Hepatocyte (in vitro differentiated cells): ENCODE measurements around the gene MAP6. TPM values are rescaled to one million over a fixed set of nuclear protein-coding genes. Genes with fewer than 3 reads are reported as not detected.

Experiments used
- DNase-seq: peaks from one replicate; pipeline ENCODE4 v3.0.0-alpha.2; 2016; ENCODE audit warnings: low spot score
- H2AFZ ChIP-seq: fragments of 200-600 bp; sonication (generic); 2 replicates; pipeline ENCODE4 v1.6.0; 2016; ENCODE audit warnings: antibody characterized with exemption, mild to moderate bottlenecking
- H3K27ac ChIP-seq: fragments of 200-600 bp; sonication (generic); 2 replicates; pipeline ENCODE4 v1.5.1; 2016; ENCODE audit warnings: mild to moderate bottlenecking
- H3K27me3 ChIP-seq: fragments of 200-600 bp; sonication (generic); 2 replicates; pipeline ENCODE4 v1.6.1; 2016
- H3K36me3 ChIP-seq: fragments of 200-600 bp; sonication (generic); replicated peaks from 2 replicates; pipeline ENCODE4 v1.5.1; 2016; ENCODE audit warnings: low read depth; ENCODE audit not compliant: insufficient read depth
- H3K4me1 ChIP-seq: fragments of 200-600 bp; sonication (generic); 2 replicates; pipeline ENCODE4 v1.5.1; 2016; ENCODE audit warnings: mild to moderate bottlenecking, moderate library complexity; ENCODE audit not compliant: insufficient read depth
- H3K4me2 ChIP-seq: fragments of 200-600 bp; sonication (generic); 2 replicates; pipeline ENCODE4 v1.6.0; 2016
- H3K4me3 ChIP-seq: fragments of 200-600 bp; sonication (generic); 2 replicates; pipeline ENCODE4 v1.5.1; 2016; ENCODE audit warnings: mild to moderate bottlenecking
- H3K79me2 ChIP-seq: fragments of 200-600 bp; sonication (generic); 2 replicates; pipeline ENCODE4 v1.6.0; 2017; ENCODE audit warnings: mild to moderate bottlenecking
- H3K9me2 ChIP-seq: fragments of 200-600 bp; sonication (generic); replicated peaks from 2 replicates; pipeline ENCODE4 v1.6.0; 2017; ENCODE audit warnings: mild to moderate bottlenecking; ENCODE audit not compliant: insufficient read depth
- H3K9me3 ChIP-seq: fragments of 200-600 bp; sonication (generic); 2 replicates; pipeline ENCODE4 v1.5.1; 2016; ENCODE audit warnings: low read depth, mild to moderate bottlenecking
- H4K20me1 ChIP-seq: fragments of 200-600 bp; sonication (generic); 2 replicates; pipeline ENCODE4 v1.6.0; 2016; ENCODE audit warnings: mild to moderate bottlenecking; ENCODE audit not compliant: insufficient read depth, poor library complexity, severe bottlenecking
- EZH2 ChIP-seq: fragments of 200-600 bp; sonication (generic); IDR thresholded peaks from 2 replicates; pipeline ENCODE4 v1.6.1; 2016; ENCODE audit warnings: antibody characterized with exemption, mild to moderate bottlenecking, borderline replicate concordance
- EZH2phosphoT487 ChIP-seq: fragments of 200-600 bp; sonication (generic); IDR thresholded peaks from one replicate; pipeline ENCODE4 v1.6.1; 2018; ENCODE audit warnings: antibody characterized with exemption, mild to moderate bottlenecking, low read depth, moderate library complexity; ENCODE audit not compliant: unreplicated experiment, severe bottlenecking
- WGBS: methylation state at CpG from one replicate; pipeline ENCODE4 v1.1.6; 2016; ENCODE audit warnings: low lambda C conversion rate; ENCODE audit errors: missing lambda C conversion rate; 5-methylcytosine and 5-hydroxymethylcytosine counted together
- polyA plus RNA-seq: library from polyadenylated mRNA; unstranded; fragments of >200 nt; fragmentation: Nextera tagmentation; extraction: Ambion mirVana; gene quantifications from 2 replicates; pipeline ENCODE4 v1.2.1, GENCODE V29; 2016
- total RNA-seq: library from RNA; depleted of rRNA; stranded (reverse); fragments of >200 nt; gene quantifications from 2 replicates; pipeline ENCODE4 v1.2.3, GENCODE V29; 2014
- TF ChIP-seq, protein P1 (sequence below): fragments of 200-600 bp; sonication (generic); IDR thresholded peaks from 2 replicates; pipeline ENCODE4 v1.5.1; 2016; ENCODE audit warnings: antibody characterized with exemption, mild to moderate bottlenecking; ENCODE audit not compliant: poor library complexity

The MAP6 gene
- total and polyA plus RNA-seq, 2 experiments from 2014 or later, result 3.8 to 6.4 TPM

DNA sequence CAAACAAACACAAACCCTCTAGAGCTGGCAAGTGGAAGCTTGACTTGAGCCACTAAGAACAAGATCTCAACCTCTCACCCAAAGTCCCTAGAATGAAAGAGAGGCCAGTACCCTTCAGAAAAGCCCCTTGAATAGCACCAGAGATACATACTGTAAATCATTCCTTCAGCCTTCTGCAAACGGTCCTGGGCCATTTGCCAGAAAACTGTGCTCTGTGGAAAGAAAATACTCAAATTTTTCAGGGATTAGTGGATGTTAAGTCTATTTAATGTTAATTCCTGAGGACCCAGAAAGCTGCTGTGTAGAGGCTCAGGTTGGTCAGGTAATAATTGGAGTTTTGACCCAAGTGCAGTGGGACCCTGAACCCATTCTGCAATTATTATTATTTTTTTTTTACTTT, 89.9 kb downstream of the MAP6 start:
- no peaks in the 10 kb centered on the region for H3K9me2 ChIP-seq
- H3K36me3 ChIP-seq, result no peaks in the 10 kb centered on the region
- no peaks in the 10 kb centered on the region for H3K27me3 ChIP-seq
- no peak overlapping the region for H3K4me3 ChIP-seq
- 46% methylated on average over 1 of the region's 1 CpG for WGBS
- no peaks in the 10 kb centered on the region for H4K20me1 ChIP-seq
- H3K4me1 ChIP-seq, result peaks cover 9% of the 10 kb centered on the region
- no peak overlapping the region for H3K27ac ChIP-seq
- no peak for TF ChIP-seq EZH2phosphoT487
- no peak for TF ChIP-seq EZH2
- TF ChIP-seq, protein P1, sequence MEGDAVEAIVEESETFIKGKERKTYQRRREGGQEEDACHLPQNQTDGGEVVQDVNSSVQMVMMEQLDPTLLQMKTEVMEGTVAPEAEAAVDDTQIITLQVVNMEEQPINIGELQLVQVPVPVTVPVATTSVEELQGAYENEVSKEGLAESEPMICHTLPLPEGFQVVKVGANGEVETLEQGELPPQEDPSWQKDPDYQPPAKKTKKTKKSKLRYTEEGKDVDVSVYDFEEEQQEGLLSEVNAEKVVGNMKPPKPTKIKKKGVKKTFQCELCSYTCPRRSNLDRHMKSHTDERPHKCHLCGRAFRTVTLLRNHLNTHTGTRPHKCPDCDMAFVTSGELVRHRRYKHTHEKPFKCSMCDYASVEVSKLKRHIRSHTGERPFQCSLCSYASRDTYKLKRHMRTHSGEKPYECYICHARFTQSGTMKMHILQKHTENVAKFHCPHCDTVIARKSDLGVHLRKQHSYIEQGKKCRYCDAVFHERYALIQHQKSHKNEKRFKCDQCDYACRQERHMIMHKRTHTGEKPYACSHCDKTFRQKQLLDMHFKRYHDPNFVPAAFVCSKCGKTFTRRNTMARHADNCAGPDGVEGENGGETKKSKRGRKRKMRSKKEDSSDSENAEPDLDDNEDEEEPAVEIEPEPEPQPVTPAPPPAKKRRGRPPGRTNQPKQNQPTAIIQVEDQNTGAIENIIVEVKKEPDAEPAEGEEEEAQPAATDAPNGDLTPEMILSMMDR, result no peak
- H2AFZ ChIP-seq, result no peak overlapping the region
- H3K9me3 ChIP-seq, result no peaks in the 10 kb centered on the region
- no peak for DNase-seq
- no peaks in the 10 kb centered on the region for H3K79me2 ChIP-seq
- H3K4me2 ChIP-seq, result no peak overlapping the region

DNA sequence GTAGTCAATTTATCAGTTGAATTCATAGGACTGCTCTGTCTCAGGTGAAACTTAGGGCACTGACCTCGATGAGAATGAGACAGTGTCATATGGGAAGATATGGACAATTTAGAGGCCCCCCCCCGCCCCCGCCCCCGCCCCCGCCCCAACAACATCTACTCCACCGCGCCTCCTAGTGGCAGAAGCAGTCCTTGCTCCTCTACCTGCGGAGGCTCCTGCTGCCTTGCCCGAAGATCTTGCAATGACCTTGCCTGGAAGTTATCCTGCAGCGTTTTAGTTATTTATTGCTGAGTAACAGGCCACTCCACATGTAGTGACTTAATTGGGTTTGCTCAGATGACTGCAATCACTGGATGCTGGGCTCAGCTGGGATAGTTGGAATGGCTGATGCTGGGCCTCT, 91.6 kb downstream of the MAP6 start:
- H4K20me1 ChIP-seq, result no peaks in the 10 kb centered on the region
- H3K4me1 ChIP-seq, result no peaks in the 10 kb centered on the region
- H3K27me3 ChIP-seq, result no peaks in the 10 kb centered on the region
- TF ChIP-seq, protein P1, result peak; percentile 60
- TF ChIP-seq EZH2, result no peak
- WGBS, result 17% methylated on average over 10 of the region's 10 CpGs
- peak; percentile 80 for DNase-seq
- no peaks in the 10 kb centered on the region for H3K9me2 ChIP-seq
- H3K4me3 ChIP-seq, result no peak overlapping the region
- H3K4me2 ChIP-seq, result no peak overlapping the region
- H3K36me3 ChIP-seq, result no peaks in the 10 kb centered on the region
- H3K9me3 ChIP-seq, result no peaks in the 10 kb centered on the region
- H3K79me2 ChIP-seq, result no peaks in the 10 kb centered on the region
- H2AFZ ChIP-seq, result no peak overlapping the region
- H3K27ac ChIP-seq, result no peak overlapping the region

DNA sequence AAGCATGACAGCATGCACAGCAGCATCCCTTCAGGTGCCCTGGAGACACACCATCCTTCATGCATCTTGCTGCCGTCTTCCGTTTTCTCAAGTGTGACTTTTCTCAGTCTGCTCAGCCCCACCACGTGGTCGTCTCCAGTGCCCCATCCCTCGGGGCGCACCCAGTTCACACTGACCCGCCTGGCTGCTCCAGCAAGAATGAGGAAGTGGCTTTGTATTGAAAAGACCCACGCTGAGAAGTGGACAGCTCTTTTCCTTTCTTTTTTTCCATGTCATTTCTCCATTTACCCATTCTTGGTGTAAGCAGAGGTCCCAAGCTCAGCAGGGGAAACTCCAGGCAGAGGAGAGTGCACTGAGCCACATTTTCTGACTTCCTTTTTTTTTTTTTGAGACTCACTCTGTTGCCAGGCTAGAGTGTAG, 92.3 kb downstream of the MAP6 start:
- no peak overlapping the region for H3K4me3 ChIP-seq
- H4K20me1 ChIP-seq, result no peaks in the 10 kb centered on the region
- H3K79me2 ChIP-seq, result no peaks in the 10 kb centered on the region
- peak overlapping the region; percentile 32 for H3K27ac ChIP-seq
- WGBS, result 36% methylated on average over 8 of the region's 8 CpGs
- H3K27me3 ChIP-seq, result no peaks in the 10 kb centered on the region
- TF ChIP-seq, protein P1, result no peak
- TF ChIP-seq EZH2 (no peak), EZH2phosphoT487 (no peak)
- no peaks in the 10 kb centered on the region for H3K9me2 ChIP-seq
- no peaks in the 10 kb centered on the region for H3K36me3 ChIP-seq
- DNase-seq, result peak; percentile 63
- no peak overlapping the region for H3K4me2 ChIP-seq
- no peaks in the 10 kb centered on the region for H3K9me3 ChIP-seq
- H2AFZ ChIP-seq, result no peak overlapping the region
- H3K4me1 ChIP-seq, result no peaks in the 10 kb centered on the region

DNA sequence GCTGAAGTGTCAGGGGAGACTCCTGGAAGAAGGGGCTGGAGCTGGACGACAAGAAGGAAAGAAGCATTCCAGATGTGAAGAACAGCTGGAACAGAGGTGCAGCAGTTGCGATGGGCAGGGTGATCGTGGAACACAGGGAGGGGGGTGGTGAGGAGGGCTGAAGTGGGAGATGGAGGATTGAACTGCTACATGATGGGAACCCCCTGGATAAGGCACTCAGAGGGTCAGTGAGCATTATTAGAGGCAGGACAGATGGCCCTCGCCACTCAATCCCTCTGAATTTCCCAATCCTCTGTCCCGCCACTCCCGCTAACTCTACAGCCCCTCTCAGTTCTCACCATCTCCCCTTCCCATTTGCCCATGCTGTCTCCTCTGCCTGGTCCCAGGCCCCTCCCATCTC, 92.8 kb downstream of the MAP6 start:
- TF ChIP-seq, protein P1, result no peak
- TF ChIP-seq EZH2phosphoT487 (no peak), EZH2 (no peak)
- H3K9me2 ChIP-seq, result no peaks in the 10 kb centered on the region
- no peak overlapping the region for H3K4me2 ChIP-seq
- no peak overlapping the region for H3K4me3 ChIP-seq
- H3K79me2 ChIP-seq, result no peaks in the 10 kb centered on the region
- H3K27me3 ChIP-seq, result no peaks in the 10 kb centered on the region
- DNase-seq, result no peak
- H3K9me3 ChIP-seq, result no peaks in the 10 kb centered on the region
- no peaks in the 10 kb centered on the region for H3K36me3 ChIP-seq
- H3K27ac ChIP-seq, result no peak overlapping the region
- 80% methylated on average over 6 of the region's 6 CpGs for WGBS
- H2AFZ ChIP-seq, result no peak overlapping the region
- no peaks in the 10 kb centered on the region for H3K4me1 ChIP-seq
- no peaks in the 10 kb centered on the region for H4K20me1 ChIP-seq
